GM21447 (cell line): ENCODE data around the gene HJURP.

Source experiments
- ATAC-seq: cut with Tn5 transposase; IDR thresholded peaks from one replicate; pipeline ENCODE4 v1.9.1; 2021; ENCODE audit not compliant: unreplicated experiment

Gene HJURP

DNA sequence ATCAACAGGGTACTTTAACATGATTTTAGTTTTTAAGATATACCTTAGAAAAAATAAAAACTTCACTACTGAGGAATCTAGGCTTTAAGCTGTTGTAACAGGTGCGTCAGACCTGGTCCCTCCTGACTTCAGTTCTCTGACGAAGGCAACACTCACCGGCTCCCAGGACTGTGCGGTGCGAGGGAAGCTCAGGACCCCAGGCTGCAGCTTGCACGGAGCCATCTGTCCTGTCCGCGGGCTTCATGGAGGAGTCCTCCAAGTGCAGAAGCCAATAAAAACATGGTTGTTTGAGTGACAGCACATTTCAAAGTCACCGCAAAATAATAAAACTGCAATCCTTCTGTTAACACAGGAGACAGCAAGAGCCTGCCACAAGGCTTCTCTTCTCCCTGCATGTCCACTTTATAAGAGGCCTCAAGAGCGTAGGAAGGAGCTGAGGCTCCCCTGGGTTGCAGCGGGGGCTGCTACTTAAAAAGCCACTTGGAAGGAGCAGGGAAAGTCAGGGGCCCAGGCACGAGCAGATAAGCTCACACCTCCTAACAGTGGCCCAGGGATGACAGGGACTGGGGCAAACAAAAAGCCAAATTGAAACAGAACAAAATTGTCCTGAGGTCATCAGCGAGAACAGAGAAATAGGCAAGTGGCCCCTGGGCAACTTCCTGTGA lies 4.6 kb downstream of the HJURP start:
- ATAC-seq, result no peak

DNA sequence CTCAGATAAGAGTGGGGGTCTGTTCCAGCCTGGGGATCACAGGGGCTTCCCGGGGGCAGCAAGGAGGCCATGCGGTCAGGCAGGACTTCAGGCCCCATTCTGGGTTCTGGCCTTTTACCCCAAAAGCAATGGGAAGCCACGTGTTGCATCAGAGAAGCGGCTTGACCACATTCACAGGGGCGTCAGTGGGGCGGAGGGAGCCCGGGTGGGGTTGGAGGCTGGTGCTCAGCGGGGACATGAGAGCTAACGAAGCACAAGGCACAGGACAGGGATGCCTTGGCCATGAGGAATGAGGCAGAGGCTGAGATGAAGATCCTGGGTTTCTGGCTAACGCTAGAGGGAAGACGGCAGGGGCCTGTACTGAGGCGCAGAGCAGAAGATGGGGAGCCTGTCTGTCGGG lies 6.1 kb downstream of the HJURP start:
- ATAC-seq, result no peak

DNA sequence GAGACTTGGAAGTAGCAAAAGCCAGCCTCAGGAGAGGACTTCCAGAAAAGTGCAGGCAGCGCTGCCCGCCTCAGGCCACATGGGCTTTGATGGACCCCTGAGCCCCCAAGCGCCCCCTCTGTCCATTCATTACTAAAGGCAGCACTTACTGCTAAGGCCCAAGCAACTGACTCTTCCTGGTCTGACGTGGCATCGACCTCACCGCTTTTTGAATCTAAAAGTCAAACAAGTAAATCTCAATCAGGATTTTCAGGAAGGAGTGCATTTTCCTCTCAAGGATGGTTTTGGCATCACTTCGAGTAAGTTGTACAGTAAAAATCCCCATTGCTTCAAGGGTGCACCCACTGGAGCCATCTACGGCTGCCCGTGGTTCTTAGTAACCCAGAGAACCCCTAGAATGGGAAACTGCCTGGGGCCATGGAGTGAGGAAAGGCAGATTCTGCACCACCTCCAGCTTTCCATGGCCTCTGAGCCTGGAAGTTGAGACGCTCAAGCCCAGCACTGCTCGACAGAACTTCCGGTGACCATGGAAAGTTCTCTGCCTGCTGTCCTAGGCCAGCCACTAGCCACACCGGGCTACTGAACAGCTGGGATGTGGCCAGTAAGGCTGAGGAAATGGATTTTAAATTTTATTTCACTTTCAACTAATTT lies 7.0 kb downstream of the HJURP start:
- no peak for ATAC-seq

DNA sequence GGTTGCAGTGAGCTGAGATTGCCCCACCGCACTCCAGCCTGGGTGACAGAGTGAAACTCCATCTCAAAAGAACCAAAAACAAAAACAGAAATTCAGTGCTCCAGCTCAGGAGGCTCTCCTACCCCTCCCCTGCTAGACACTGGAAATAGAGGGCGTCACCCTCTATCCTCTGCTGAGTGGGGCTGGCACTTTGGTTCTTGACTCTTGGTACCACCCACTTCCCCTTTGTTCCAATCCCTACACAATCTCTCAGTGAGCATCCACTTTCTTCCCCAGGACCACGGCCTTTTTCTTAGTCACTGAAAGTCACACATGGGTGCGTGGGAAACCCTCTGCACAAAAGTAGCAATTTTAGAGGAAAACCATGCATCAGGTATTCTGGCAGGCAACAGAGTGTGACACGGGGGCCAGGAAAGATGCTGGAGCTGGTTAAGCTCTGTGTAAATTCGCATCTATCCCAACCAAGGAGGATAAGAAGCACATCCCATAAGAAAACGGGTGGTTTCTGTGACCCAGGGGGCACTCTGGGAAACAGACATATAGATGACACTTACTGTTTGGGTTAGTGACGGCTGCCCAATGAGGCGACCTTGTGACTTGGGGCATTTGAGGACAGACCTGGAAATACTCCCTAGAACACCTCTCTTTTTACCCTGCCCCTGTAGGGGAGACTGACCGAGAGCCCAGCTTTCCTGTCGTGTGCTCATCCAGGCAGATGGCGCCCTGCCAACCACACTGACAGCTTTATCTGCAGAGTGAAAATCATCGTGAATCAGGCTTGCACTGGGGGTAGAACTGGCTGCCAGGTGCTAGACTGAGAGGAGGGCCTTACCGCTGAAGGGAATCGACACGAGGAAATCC lies 7.7 kb downstream of the HJURP start:
- ATAC-seq, result no peak

DNA sequence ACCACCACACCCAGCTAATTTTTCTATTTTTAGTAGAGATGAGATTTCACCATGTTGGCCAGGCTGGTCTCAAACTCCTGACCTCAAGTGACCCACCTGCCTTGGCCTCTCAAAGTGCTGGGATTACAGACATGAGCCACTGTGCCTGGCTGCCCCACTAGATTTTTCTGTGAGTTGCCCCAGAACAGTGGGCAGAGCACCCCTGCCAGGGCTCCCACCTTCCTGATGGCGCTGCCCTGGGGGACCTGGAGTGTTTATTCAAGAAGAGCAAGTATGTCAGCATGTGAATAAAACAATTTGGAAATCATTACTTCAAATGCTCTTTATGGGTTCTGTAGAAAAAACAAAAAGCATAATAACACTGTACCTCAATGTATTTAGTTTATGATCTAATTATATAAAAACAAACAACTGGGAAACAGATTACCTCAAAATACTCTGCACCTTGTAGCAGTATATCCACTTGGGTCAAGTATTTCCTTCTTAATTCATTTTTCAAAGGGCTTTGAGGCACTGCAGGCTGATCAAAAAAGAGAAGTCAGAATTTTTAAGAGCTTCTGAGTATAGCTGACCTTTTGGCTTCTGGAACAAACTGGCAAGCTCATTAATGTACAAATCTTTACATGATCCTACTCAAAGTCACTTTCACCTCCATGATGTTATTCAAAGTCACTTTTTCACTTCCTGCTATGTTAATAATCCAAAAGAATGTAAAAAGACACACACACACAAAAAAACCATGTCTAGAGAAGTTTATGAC lies 8.9 kb downstream of the HJURP start:
- ATAC-seq, result no peak

DNA sequence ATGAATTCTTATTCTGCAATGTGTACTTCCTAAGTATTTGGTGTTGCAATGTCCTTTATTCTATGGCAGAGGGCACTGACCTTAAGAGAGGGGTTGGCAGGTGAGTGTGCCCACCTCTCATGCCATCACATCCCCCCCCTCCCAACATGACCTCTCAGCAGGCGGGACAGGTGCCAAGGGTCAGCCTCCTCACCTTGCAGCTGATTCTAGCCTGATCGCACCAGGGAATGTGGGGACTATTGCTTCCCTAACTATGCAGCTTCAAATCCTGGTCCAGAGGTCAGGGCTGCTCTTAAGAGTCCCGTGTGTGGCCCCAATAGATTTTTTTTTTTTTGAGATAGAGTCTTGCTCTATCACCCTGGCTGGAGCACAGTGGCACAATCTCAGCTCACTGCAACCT lies 9.5 kb downstream of the HJURP start:
- no peak for ATAC-seq

DNA sequence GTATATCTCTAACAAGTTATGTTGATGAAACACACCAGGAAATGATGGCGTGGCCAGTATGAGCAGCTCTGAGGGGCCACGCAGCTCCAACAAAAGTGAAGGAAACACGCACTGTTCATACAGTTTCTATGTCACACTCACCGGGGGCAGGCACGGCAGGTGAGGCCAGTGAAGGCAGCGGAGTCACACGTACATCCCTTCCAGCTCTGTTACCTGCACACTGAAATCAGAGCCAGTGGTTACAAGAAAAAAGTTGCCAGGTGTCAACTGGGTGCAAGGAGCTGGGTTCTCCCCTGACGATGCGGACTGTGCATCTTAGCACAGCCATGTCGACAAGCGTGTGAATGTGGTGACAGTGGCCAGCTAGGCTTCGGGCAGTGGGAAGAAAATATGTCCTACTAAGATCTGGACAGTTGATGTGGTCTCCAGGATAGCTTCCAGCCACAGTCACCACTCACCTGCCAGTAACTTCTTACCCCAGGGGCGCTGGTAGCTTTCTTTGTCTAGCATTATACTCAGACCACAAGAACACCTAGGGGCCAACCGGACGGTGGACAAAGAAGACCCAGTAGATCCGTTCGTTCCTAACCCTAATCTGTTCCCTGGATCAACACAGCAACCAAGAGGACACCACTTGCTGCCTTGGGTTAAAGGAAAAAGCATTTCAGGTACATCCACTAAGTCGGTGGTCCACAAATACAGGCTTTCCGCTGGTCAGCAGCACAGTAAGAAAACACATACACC lies 10.1 kb downstream of the HJURP start:
- no peak for ATAC-seq

DNA sequence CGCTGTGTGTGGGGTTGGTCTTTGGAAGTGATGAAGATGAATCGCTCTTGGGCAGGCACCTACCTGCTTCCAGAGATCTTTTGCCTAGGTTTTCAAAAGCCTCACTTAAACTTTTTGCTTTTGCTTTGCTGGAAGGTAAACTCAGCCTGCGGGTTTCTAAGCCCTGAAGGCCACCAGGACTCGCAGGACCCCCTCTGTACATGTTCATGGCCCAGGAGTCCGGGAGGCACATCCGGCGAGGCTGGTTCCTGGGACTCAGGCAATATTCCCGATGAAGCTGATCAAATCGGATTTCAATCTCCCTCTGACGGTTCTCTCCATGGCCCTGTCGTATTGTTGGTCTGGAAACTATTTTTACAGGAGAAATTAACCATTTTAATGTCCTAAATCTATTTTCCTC lies 13.2 kb downstream of the HJURP start:
- ATAC-seq, result no peak

DNA sequence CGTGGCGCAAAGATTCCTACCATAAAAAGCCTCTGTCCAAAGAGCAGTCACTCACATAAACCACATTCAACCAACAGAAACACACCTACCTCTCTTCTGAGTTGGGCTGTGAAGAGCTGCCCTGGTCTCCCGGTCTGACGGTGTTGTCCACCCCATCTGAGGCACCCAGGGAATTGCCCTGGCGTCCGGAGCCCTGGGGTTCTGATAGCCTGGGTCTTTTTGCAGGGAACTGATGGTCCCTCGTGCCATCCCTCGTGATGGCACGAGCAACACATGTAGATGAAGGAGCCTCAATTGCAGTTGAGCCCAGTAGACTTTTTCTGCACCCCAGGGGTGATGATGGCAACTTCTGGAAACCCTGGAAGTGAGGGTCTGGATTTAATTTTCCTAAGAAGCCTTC lies 13.8 kb downstream of the HJURP start:
- ATAC-seq, result no peak

DNA sequence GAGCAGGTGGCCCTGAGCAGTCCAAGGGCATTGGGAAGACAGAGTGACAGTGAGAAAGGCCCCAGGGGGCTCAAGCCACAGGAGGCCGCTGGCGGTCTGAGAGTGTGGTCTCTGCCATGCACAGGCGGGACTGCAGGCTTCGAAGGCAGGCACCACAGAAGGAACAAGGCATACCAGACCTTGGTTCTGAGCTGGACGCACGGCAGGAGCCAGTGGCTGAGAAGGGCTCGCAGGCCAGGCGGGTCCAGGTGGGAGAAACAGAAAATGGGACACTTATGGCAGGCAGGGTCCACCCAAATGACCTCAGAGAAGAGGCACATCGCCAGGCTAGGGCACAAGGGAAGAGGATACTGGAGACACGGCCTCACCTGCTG lies 14.9 kb downstream of the HJURP start:
- ATAC-seq, result no peak

DNA sequence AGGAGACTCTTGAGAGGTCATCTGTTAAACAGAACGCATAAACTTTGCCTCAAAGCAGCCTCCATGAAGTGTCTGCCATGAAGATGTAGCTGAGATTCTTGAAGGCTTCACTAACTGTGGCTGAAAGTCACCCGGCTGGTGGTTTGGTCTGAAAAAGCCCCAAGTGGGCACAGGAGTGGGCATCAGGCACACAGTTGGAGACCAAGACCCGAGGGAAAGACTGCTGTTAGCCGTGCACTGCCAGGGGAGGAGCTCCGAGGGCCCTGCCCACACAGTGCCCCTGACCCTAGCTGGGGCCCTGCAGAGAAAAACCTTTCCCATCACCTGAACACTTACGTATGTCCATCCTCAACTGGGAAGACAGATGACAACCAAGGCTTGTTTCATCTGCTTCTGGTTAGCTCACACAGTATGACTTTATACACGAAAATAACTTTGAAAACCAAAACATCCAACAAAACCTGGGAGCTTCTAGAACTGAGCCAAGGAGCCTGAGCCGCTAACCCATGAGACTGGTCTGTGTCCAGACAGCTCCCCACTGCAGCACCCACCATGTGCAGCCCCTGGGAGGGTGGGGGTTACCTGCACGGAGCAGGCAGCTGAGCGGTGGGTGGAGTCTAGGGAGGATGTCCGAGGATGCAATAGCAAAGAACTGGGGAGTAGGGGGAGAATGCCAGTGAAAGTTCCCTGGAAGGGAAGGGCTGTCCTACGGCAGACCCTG lies 15.4 kb downstream of the HJURP start:
- ATAC-seq, result no peak

DNA sequence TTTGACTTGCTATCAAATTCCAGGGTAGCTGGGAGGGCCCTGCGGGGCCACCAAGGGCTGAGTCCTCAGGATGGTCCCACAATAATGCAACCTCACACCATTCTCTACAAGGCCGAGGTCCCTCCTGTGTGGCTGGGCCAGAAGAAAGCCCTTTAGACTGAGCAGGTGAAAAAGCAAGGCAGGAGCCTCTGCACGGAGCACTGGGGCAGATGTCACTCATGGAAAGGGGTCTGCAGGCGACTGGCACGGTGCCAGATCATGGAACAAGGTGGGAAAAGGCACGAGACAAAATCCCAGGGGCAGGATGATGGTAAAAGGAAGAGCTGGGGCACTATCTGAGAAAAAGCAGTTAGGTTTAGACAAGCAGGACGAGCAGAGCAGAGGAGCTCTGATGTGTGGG lies 16.1 kb downstream of the HJURP start:
- no peak for ATAC-seq

DNA sequence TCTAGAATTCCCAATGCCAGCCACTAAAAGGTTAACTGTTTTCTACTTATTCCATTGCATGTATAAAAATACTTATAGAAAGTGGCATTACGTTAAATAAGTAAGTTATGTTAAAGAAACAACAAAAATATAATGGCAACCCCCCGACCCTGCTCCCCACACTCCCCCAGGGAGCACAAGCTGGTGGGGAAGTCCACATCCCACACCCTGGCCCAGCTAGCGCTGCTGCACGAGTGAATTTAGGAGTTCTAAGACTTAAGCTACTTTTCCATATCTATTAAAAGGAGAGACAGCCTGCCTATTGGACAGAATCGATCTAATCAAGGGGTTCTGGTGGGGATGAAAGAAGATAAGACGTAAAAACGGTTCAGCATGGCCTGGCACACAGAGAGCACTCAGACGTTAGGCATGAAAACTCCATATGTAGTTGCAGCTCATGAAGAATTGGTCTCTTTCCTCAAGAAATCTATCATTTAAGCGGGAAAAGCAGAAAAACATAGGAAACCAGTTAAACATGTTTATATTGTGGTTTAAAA lies 16.6 kb downstream of the HJURP start:
- no peak for ATAC-seq

DNA sequence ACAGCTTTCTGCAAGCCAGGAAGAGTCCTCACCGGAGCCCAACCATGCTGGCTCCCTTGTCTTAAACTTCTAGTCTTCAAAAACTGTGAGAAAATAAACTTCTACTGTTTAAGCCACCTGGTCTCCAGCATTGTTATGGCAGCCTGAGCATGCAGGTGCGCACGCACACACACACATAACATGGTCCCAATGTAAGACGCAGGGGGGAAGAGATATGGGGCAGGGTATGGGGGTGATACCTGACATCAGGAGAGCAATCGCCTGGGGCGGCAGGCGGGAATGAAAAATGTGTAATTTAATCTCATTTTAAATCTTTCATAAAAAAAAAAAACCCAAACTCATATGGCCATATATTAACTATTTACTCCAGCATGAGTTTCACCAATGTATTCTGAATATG lies 18.0 kb downstream of the HJURP start:
- no peak for ATAC-seq

DNA sequence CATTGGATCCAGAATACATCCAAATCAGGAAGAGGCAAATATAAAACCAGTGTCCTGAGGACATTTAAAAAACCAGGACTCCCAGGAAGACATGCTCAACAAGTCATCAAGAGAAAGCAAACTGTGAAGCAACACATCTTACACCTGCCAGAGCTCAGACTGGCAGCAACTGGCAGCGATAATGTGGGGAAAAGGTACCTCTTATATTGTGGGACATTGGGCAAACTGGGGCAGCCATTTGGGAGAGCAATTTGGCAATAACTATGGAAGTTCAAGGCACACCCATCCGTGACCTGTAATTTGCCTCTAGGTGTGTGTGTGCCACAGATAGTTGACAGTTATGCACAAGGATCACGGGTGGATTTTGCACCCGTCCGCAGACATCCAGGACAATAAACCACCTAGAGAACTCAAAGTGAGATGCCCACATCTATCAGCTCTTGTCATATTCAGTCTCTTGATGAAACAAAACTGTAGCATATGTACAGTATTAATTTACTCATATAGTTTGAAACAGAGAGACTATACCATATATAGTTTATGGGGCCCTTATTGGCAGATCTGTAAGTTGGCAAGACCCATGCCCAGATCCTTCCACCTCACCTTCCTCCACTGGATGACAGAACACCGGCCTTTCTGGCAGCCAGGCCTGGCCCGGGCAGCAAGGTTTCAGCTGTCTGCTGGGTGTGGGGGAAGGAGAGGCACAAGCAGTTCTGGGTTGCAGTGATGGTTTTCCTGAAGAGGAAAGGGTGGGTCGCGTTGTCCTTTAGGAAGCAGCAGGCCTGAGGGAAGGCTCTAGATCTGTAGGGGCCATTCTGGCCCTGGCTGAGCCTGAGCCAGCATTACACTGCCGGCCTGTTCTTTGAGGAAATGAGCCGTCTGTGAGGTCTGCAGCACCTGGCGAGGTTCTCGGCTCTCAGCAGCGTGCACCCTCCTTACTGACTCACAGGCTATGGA lies 18.8 kb downstream of the HJURP start:
- no peak for ATAC-seq

DNA sequence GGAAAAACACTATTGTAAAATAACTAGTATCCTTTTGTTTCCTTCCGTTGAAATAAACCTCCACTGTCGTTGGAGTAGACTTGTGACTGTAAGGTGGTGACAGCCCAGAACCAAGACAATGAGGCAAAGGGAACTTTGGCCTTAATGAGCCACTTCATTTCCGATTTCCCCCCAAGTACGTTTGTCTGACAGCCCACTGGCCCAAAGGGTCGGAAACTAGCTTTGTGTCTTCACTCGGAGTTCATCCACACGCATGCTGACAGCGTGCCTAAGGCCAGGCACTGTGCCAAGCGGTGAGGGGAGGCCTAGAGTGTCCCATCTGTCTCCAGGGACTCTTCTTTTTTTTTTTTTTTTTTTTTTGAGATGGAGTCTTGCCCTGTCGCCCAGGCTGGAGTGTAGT lies 21.0 kb downstream of the HJURP start:
- ATAC-seq, result no peak

DNA sequence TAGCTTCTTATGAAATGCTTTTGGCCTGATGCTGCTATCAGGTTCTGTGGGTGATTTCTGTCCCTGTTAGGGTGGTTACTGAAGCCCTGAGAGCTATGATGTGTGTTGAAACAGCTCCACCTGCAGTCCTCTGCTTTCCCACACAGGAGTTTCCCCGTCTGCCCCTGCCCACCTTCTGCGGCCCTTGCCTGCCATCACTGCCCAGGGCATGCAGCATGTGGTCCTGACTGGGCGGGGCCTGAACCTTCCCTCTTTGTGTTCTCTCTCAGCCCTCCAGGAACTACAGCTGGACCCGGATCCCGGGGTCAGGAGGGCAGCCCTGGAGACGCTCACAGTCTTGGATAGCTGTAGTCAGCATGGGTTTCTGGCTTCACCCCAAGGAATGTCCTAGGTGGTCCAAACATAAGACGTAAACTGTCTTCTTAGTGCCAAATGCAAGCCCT lies 21.4 kb downstream of the HJURP start:
- ATAC-seq, result no peak

DNA sequence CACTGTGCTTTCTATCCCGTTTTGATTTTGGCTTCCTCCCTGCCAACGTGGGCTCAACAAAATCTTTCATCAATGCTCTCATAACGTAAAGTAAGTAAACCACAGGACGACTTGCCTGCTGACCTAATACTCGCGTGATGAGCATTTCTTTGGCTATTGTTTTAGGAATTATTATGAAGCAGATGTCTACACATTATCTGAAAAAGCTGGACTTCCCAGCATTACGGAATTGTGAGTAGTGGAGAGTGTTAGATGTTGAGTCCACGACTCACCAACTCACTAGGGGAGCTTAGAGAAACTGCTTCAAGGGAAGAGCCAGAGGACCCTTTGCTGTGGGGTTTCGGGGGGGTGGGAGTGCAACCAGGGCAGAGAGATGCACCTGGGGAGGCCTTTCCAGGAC lies 21.9 kb downstream of the HJURP start:
- ATAC-seq, result no peak

DNA sequence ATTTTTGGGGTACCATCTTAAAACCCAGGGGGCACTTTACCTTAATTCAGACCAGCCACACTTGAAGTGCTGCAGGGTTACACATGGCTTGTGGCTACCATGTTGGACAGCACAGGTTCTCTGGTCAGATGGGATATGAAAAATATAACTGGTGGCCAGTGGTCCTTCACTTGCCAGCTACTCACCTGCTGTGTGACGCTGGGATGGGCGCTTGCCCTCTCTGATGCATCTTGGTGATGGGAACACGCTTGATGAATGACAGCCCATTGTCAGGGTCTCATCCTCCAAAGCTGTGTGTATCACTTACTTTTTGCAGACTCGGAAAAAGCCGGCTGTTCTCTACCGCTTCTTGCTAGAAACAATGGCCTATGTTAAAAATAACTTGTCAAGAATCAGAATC lies 22.5 kb downstream of the HJURP start:
- ATAC-seq, result no peak
